ENCODE measurements around the gene AFM.

The AFM gene

GRCh38 chr4:73445383-73446335, 35.9 kb upstream of the AFM start:
- H3K4me3 Mint-ChIP-seq = no peak overlapping the region
- no peaks in the 10 kb centered on the region for H3K9me3 Mint-ChIP-seq (ENCODE audit: low read depth)
- peaks cover 3% of the 10 kb centered on the region for H3K27me3 Mint-ChIP-seq
- H3K27ac Mint-ChIP-seq = no peak overlapping the region
- H3K36me3 Mint-ChIP-seq = no peaks in the 10 kb centered on the region
- no peaks in the 10 kb centered on the region for H3K4me1 Mint-ChIP-seq (ENCODE audit: low read depth)

GRCh38 chr4:73446336-73446938, 35.1 kb upstream of the AFM start:
- no peaks in the 10 kb centered on the region for H3K9me3 Mint-ChIP-seq (ENCODE audit: low read depth)
- no peak overlapping the region for H3K27ac Mint-ChIP-seq
- H3K36me3 Mint-ChIP-seq = no peaks in the 10 kb centered on the region
- no peak overlapping the region for H3K4me3 Mint-ChIP-seq
- H3K27me3 Mint-ChIP-seq = peaks cover 2% of the 10 kb centered on the region
- no peaks in the 10 kb centered on the region for H3K4me1 Mint-ChIP-seq (ENCODE audit: low read depth)

GRCh38 chr4:73447671-73448070, 33.9 kb upstream of the AFM start:
- H3K36me3 Mint-ChIP-seq = no peaks in the 10 kb centered on the region
- H3K4me3 Mint-ChIP-seq = no peak overlapping the region
- peaks cover 2% of the 10 kb centered on the region for H3K27me3 Mint-ChIP-seq
- H3K9me3 Mint-ChIP-seq (ENCODE audit: low read depth) = no peaks in the 10 kb centered on the region
- H3K4me1 Mint-ChIP-seq (ENCODE audit: low read depth) = no peaks in the 10 kb centered on the region
- no peak overlapping the region for H3K27ac Mint-ChIP-seq

GRCh38 chr4:73448448-73449203, 32.9 kb upstream of the AFM start:
- H3K4me3 Mint-ChIP-seq = no peak overlapping the region
- H3K27ac Mint-ChIP-seq = no peak overlapping the region
- no peaks in the 10 kb centered on the region for H3K4me1 Mint-ChIP-seq (ENCODE audit: low read depth)
- peaks cover 2% of the 10 kb centered on the region for H3K27me3 Mint-ChIP-seq
- no peaks in the 10 kb centered on the region for H3K9me3 Mint-ChIP-seq (ENCODE audit: low read depth)
- H3K36me3 Mint-ChIP-seq = no peaks in the 10 kb centered on the region

GRCh38 chr4:73450398-73451004, 31.0 kb upstream of the AFM start:
- Mint-ChIP-seq H3K4me1 (ENCODE audit: low read depth) (no peaks in the 10 kb centered on the region), H3K9me3 (ENCODE audit: low read depth) (no peaks in the 10 kb centered on the region), H3K27ac (no peak overlapping the region), H3K4me3 (no peak overlapping the region), H3K36me3 (no peaks in the 10 kb centered on the region), H3K27me3 (peaks cover 2% of the 10 kb centered on the region)

GRCh38 chr4:73451404-73451803, 30.1 kb upstream of the AFM start:
- no peak overlapping the region for H3K27ac Mint-ChIP-seq
- H3K4me3 Mint-ChIP-seq = no peak overlapping the region

GRCh38 chr4:73451981-73452747, 29.4 kb upstream of the AFM start:
- Mint-ChIP-seq H3K27ac (no peak overlapping the region), H3K4me1 (ENCODE audit: low read depth) (no peaks in the 10 kb centered on the region), H3K36me3 (no peaks in the 10 kb centered on the region), H3K9me3 (ENCODE audit: low read depth) (no peaks in the 10 kb centered on the region), H3K4me3 (no peak overlapping the region), H3K27me3 (peaks cover 2% of the 10 kb centered on the region)

More at GRCh38 chr4:73451404-73451803, 30.1 kb upstream of the AFM start:
- Mint-ChIP-seq H3K27me3 (peaks cover 2% of the 10 kb centered on the region), H3K4me1 (ENCODE audit: low read depth) (no peaks in the 10 kb centered on the region), H3K36me3 (no peaks in the 10 kb centered on the region), H3K9me3 (ENCODE audit: low read depth) (no peaks in the 10 kb centered on the region)

GRCh38 chr4:73452953-73453700, 28.4 kb upstream of the AFM start:
- H3K9me3 Mint-ChIP-seq (ENCODE audit: low read depth) = no peaks in the 10 kb centered on the region
- H3K27ac Mint-ChIP-seq = no peak overlapping the region
- no peaks in the 10 kb centered on the region for H3K36me3 Mint-ChIP-seq
- peaks cover 2% of the 10 kb centered on the region for H3K27me3 Mint-ChIP-seq
- H3K4me1 Mint-ChIP-seq (ENCODE audit: low read depth) = no peaks in the 10 kb centered on the region
- H3K4me3 Mint-ChIP-seq = no peak overlapping the region

GRCh38 chr4:73453701-73454005, 27.9 kb upstream of the AFM start:
- Mint-ChIP-seq H3K27ac (no peak overlapping the region), H3K36me3 (no peaks in the 10 kb centered on the region), H3K4me1 (ENCODE audit: low read depth) (no peaks in the 10 kb centered on the region), H3K27me3 (peaks cover 2% of the 10 kb centered on the region), H3K9me3 (ENCODE audit: low read depth) (no peaks in the 10 kb centered on the region), H3K4me3 (no peak overlapping the region)

GRCh38 chr4:73454920-73455319, 26.6 kb upstream of the AFM start:
- no peak overlapping the region for H3K27ac Mint-ChIP-seq
- H3K4me1 Mint-ChIP-seq (ENCODE audit: low read depth) = no peaks in the 10 kb centered on the region
- H3K27me3 Mint-ChIP-seq = peaks cover 2% of the 10 kb centered on the region
- no peaks in the 10 kb centered on the region for H3K9me3 Mint-ChIP-seq (ENCODE audit: low read depth)
- no peaks in the 10 kb centered on the region for H3K36me3 Mint-ChIP-seq
- no peak overlapping the region for H3K4me3 Mint-ChIP-seq

- H3K4me1 Mint-ChIP-seq (ENCODE audit: low read depth) = no peaks in the 10 kb centered on the region
- no peak overlapping the region for H3K4me3 Mint-ChIP-seq
- H3K9me3 Mint-ChIP-seq (ENCODE audit: low read depth) = no peaks in the 10 kb centered on the region
- H3K27me3 Mint-ChIP-seq = peaks cover 2% of the 10 kb centered on the region
- H3K27ac Mint-ChIP-seq = no peak overlapping the region
- H3K36me3 Mint-ChIP-seq = no peaks in the 10 kb centered on the region
Observed at GRCh38 chr4:73456177-73457022, 25.1 kb upstream of the AFM start.

- no peaks in the 10 kb centered on the region for H3K36me3 Mint-ChIP-seq
Observed at GRCh38 chr4:73458184-73459047, 23.1 kb upstream of the AFM start.

More at GRCh38 chr4:73458184-73459047, 23.1 kb upstream of the AFM start:
- peaks cover 2% of the 10 kb centered on the region for H3K27me3 Mint-ChIP-seq
- H3K4me3 Mint-ChIP-seq = no peak overlapping the region
- no peak overlapping the region for H3K27ac Mint-ChIP-seq
- H3K4me1 Mint-ChIP-seq (ENCODE audit: low read depth) = no peaks in the 10 kb centered on the region
- no peaks in the 10 kb centered on the region for H3K9me3 Mint-ChIP-seq (ENCODE audit: low read depth)

All from activated naive CD8-positive, alpha-beta T cell (primary cell).